ENCODE measurements around the gene DDX19B.
"Not testable (repeated sequence)": the region's sequence is repeated elsewhere in the genome, so short reads cannot be mapped to it uniquely, and the experiment has no call there.

DDX19B gene

GRCh38 chr16:70298988-70299938, at the start of gene DDX19B:
Gene DDX19B, plus strand, starts transcription at chr16:70299186. Its CDS starts 112 bp downstream, at chr16:70299298.
- DNase-seq (ENCODE audit: low read depth), result peak; percentile 34

- DNase-seq (ENCODE audit: low read depth), result not testable (repeated sequence)
These were observed 49.3 kb upstream of the DDX19B start for GRCh38 chr16:70249697-70250096.

- no peak for DNase-seq (ENCODE audit: low read depth)
These were observed 48.0 kb upstream of the DDX19B start for GRCh38 chr16:70250748-70251628.

- DNase-seq (ENCODE audit: low read depth), result peak; percentile 81
These were observed 47.2 kb upstream of the DDX19B start, which contains the start of gene EXOSC6 for GRCh38 chr16:70251629-70252354. Gene EXOSC6, minus strand, starts transcription at chr16:70251940. Its CDS starts 40 bp downstream, at chr16:70251900.

- no peak for DNase-seq (ENCODE audit: low read depth)
These were observed 46.5 kb upstream of the DDX19B start for GRCh38 chr16:70252355-70252988.

GRCh38 chr16:70253291-70254106, 45.5 kb upstream of the DDX19B start:
- DNase-seq (ENCODE audit: low read depth), result no peak

GRCh38 chr16:70254180-70254964, 44.6 kb upstream of the DDX19B start:
- no peak for DNase-seq (ENCODE audit: low read depth)

- no peak for DNase-seq (ENCODE audit: low read depth)
These were observed 44.1 kb upstream of the DDX19B start for GRCh38 chr16:70254965-70255286.

- DNase-seq (ENCODE audit: low read depth), result no peak
These were observed 43.4 kb upstream of the DDX19B start for GRCh38 chr16:70255574-70255973.

GRCh38 chr16:70257391-70257790, 41.6 kb upstream of the DDX19B start:
- DNase-seq (ENCODE audit: low read depth), result no peak

- DNase-seq (ENCODE audit: low read depth), result no peak
These were observed 40.9 kb upstream of the DDX19B start for GRCh38 chr16:70258065-70258464.

GRCh38 chr16:70258946-70259345, 40.0 kb upstream of the DDX19B start:
- DNase-seq (ENCODE audit: low read depth), result no peak

- not testable (repeated sequence) for DNase-seq (ENCODE audit: low read depth)
These were observed 39.1 kb upstream of the DDX19B start for GRCh38 chr16:70259903-70260302.

- DNase-seq (ENCODE audit: low read depth), result no peak
These were observed 31.5 kb upstream of the DDX19B start for GRCh38 chr16:70267516-70267915.

- DNase-seq (ENCODE audit: low read depth), result not testable (repeated sequence)
These were observed 31.1 kb upstream of the DDX19B start for GRCh38 chr16:70267922-70268321.

- DNase-seq (ENCODE audit: low read depth), result no peak
These were observed 29.5 kb upstream of the DDX19B start for GRCh38 chr16:70269471-70269870.

- DNase-seq (ENCODE audit: low read depth), result no peak
These were observed 28.8 kb upstream of the DDX19B start for GRCh38 chr16:70270176-70270575.

GRCh38 chr16:70271696-70272095, 27.3 kb upstream of the DDX19B start:
- no peak for DNase-seq (ENCODE audit: low read depth)

- no peak for DNase-seq (ENCODE audit: low read depth)
These were observed 22.6 kb upstream of the DDX19B start for GRCh38 chr16:70276392-70276791.
